ENCODE data around the gene CHCHD6.

CHCHD6 gene

DNA sequence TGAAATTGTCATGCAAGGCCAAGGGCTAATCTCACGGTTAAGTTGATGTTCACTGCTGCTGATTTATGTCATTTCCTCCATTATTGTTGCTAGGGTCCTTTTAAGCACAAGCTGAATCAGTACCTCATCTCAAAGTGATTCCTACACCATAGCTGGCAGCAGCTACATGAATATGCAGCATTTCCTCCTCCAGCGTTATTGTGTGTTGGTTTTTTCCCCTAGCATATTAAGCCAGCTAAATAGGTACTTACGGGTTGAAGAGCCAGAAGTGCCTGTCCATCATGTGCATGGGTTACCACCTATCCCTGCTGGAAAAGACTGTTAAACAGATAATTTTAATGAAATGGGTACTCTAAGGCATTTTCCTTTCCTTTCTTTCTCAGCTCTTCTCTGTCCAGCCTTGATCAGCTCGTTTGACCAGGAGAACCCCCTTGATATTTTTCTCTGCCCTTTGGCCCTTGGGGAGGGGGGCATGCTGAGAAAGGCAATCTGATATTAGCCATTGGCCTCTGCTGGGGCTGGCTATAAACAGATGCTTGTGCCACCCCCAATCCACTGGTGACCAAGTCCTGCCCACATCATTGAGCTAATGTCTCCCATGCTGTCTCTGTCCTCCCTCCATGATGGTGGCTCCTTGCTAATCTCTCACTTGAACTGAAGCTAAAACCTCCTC, 163.3 kb downstream of the CHCHD6 start:
- DNase-seq, result no peak

DNA sequence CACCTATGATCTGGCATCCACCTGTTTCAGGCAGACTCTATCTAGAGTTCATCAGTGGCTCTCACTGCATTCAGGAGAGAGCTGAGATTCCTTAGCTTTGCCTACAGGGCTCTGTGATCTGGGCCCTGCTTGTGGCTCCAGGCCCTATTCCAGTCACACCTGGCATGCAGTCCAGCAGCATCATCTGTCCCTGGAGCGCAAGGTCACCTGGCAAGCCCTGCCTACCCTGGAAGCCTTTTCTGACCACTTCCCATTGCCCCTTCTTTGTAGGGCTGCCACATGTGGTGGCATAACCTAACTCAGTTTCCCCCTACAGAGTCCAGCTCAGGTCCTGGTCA, 163.8 kb downstream of the CHCHD6 start:
- no peak for DNase-seq

DNA sequence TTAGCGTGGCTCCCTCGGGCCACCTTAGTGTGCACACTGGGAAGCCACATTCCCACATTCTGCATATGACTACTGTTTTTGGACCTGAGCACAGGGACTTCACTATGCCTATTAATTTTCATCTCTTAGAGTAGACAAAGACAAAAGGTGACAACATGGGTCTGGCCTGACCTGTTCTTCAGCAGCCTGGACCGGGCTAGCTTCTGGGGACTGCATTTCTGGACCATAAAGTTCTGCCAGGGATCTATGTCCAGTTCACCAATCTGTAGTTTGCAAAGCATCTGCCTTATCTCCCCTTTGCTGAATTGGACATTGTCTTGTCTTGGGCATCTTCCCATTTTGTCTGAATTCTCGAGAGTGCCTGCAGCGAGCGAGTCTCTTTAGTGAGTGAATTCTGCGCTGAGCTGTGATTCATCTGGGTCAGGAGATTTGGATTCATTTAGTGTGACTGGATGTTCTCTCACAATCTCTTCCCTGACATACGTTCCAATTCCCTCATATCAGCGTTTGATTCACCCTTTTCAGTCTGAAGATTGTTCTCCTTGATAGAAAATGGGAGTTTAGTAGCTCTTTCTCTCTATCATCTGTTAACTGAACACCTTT, 166.7 kb downstream of the CHCHD6 start:
- DNase-seq, result no peak

DNA sequence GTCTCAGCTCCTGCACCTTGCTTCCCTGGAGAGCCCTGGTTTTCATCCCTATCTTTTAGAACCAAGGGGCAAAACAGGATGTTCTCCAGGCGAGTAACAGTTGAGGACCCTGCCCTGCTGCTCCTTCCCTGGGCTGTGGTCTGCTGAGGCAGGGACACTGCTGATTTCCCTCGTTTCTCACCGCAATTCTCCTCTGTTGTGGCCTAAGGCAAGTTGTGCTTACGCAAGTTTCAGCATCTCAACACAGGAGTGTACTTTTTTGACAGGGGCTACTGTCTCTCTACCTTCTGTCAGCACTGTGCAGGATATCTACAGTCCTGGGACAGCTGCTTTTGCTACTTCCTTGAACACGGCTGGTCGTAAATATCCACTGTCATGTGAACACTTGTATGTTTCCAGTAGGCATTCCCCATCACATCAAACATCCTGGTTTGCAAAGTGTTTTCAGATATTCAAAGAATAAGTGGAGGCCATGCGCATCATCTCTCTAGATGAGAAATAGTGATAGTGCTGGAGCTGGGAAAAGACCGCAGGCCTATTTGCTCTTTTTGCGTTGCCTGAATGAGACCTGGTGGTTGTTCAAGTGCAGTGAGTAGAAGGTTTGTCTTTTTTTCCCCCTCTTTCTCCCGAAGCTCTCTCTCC, 168.8 kb downstream of the CHCHD6 start:
- no peak for DNase-seq

DNA sequence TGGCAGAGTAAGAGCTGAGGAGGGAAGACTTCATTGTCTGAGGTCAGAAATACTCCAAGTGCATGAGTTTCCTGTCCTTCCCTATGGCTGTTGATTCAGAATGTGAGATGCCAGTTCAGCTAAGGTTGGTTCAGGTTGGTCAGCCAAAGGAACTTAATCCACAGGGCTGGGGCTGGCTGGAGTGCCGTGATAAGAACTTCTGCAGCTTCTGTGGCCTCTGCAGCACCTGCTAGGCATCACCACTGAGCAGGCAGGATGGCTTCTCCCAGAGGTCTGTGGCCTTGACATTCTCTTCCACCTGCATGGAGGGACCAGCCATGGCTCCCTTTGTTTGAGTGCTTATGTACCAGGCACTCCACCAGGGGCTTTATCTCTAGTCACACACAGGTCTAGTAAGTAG, 169.4 kb downstream of the CHCHD6 start:
- DNase-seq, result no peak

DNA sequence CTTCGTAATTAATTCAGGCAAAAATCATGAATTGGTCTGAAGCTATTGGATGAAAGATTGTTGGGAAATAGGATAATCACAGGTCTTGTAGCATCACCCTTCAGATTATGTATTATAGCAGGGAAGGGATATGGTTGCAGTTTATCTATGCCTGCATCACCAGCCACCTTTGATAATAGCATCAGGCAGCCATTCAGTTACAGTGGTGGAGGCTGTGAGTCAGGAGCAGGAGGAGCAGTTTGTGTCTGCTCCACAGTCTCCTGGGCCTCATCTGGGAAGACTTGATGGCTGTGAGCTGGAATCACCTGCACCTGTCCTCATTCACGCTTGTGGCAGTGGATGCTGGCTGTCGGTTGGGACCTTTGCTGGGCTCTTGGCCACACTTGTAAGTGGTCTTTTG, 174.6 kb downstream of the CHCHD6 start:
- no peak for DNase-seq

DNA sequence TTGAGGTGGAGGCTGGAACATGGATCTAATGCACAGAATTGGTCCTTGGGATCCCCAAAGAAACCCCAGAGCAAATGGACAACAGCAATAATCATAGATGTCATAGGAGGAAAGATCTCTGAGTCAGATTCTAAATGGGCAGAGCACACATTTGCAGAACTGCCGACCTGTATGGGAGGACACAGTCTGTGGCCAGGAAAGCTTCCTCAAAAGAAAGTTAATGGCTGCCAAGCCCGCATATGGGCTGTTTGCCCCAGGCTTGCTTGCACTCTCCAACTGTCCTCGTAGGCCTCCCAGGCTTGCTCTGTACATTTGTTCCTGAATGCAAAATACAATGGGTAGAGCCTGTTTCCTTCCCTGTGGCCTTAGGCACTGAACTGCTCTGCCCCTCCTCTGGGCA, 176.9 kb downstream of the CHCHD6 start:
- no peak for DNase-seq

DNA sequence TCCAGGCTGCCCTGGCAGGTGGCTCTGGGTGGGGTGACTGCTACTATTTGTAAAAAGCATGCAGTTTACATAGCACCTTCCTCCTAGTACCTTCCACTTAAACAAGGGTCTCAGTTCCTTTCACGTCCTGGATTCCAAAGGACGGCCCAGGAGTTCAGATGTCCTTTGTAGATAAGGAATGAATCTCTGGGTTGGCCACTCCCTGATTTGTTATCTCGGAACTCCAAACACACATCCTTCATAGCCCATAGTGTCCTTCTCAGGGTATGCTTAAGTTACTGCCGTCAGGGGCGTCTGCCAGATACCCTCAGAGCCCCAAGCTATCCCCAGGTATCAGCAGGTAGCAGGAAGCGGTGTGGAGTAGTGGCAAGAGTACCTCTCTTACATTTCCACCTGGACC, 177.8 kb downstream of the CHCHD6 start:
- DNase-seq, result no peak

DNA sequence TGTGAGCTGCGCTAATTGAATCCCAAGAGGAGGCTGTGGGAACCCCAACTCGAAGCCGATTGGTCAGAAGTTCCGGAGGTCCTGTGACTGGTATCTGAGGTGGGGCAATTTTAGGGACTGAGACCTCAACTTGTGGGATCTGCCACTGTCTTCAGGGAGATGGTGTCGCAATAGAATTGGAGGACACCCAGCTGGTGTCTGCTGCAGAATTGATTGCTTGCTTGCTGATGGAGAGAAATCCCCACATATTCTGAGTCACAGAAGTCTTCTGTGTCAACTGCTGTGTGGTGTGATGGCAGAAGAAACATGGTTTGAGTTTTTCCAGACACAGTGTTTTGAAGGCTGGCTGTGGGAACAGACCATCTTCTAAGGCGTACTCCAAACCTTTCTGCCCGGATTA, 179.2 kb downstream of the CHCHD6 start:
- no peak for DNase-seq

DNA sequence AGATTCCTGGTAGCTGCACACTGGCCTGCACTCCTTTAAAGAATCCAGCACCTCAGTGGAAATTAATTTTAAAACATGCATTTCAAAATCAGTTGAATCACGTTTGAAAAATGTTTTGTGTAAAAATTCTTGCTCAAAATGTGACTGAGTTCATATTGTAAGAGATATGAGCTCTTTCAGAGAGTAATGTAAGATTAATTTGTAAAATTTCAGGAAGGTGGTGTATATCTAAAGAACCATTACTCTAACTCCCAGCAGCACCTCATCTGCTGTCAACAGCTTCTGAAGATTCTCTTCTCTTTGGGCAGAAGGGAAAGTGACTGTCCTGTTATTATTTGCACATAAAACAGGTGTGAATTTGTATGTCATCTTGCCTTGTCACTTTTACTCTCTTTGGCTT, 181.4 kb downstream of the CHCHD6 start:
- DNase-seq, result no peak

DNA sequence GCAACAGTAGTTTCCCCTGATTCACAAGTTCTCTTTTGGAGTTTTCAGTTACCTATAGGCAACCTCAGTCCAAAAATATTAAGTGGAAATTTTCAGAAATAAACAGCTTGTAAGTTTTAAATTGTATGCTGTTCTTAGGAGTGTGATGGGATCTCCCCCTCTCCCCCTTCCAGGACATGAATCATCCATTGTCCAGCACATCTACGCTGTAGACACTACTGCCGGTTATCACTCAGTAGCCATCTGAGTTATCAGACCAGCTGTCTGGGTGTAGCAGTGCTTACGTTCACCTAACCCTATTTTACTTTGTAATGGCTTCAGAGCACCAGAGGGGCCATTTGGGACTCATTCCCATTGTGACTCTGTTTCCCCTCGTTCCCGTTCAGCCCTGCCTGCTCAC, 182.2 kb downstream of the CHCHD6 start:
- no peak for DNase-seq

DNA sequence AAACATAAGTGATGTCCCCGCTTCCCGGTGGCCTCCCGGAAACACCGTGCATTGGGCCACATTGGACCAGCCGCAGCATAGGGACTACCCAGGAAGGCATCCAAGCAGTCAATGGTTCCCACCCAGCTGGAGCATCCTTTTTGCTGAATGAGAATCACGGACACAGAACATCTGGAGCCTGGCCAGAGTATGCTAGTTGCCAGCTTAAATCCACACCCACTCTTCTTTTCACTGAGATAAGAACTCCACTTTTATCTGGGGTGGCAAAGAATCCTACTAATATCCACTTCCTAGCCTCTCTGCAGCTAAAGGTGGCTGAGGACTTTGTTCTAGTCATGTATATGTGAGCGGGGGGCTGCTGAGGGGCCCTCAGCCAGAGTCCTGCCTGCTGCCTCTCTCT, 183.6 kb downstream of the CHCHD6 start:
- no peak for DNase-seq

DNA sequence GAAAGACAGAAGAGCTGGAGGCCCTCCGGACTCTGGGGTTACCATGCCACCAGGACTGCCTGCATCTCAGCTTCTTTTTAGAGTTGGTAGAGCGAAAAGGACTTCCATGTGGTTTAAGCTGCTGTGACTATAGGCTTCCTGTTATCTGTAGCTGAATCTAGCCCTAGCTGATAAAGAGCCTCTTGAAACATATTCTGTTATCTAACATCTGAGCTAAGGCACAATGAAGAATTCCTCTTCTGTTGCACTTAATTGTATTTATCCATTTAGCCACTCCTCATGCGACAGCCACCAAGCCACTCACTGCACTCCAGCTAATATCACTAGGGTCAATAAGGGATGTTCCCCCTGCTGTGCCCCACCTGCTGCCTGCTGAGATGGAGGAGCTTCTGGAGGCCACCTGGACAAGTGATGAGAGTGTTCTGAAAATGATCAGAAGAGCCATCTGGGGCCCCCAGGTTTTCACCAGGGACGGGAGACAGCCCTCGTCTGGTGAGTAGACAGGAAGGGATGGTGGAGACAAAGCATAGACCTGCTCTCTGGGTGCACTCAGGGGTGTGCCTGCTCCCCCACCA, 184.2 kb downstream of the CHCHD6 start:
- no peak for DNase-seq

DNA sequence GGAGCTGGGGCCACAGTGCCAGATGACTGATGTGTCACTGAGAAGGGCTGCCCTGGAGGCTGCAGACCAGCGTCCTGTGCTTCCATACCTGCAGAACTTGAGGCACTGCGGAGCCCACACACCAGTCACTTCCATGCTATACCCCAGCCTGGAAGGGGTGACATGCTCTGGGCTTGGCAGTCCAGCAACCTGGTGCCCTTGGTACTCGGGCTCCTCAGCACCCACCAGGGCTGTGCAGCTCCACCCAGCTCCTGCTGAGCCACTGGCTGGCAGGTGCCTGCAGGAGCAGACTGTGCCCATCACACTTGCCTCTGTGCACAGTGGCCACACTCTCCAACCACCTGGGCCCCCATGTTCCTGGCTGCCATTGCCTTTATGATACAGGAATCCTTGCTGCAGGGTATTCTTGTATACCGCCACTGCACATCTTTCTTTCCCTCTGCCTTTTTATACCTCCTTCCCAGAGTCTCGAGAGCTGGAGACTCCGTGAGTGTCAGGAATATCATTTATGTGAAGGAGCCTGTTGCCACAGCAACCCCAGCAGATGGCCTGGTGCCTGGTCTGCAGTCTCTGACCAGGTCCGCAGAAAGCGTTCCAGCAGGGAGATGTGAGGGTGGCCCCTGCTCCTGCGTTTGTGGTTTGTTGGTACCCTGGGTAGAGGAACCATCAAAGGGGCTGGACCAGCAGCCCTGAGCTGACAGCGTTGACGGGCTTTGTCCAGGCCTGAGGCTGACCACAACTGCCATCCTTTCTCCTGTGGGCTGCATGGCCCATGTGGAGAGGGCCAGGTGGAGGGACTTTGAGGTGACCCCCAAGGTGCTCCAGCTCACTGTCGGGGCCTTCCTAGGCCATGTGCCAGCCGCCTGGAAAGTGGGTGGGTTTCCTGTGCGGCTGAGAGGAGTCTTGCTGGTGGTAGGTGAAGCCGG, 185.5 kb downstream of the CHCHD6 start:
- no peak for DNase-seq

DNA sequence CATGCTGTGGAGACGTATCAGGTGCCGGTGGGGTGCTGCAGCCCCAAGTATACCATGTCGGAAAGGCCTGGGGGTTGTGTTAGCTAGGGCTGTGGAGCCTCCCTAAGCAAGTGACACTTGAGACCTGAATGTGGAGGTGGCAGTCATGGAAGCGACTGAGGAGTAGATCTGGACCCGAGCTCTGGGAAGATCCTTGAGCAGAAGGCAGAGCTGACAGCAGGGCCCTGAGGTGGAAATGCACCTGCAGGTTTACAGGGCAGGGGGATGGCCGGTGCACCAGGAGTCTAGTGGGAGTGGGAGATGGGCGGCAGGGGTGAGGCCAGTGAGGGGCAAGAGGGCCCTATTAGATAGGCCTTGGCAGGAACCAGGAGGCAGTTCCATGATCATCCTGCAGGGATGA, 187.1 kb downstream of the CHCHD6 start:
- no peak for DNase-seq

DNA sequence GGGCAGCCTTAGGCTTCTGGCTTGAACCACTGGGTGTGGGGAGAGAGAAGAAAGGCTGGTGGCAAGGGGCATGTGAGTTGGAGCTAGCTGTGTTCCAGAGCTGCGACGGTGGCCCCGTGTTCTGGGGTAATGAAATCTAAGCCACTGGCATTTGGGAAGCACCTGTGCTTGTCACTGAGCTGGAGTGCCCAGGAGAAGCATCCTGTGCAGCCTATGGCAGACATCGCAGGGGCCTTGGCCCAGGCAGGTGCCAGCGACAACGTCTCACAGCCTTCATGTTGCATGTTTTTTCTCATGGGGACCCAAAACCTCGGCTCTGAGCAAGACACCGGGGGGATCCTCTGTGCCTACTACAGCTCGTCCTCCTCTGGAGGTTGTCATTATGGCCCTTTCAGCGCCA, 187.8 kb downstream of the CHCHD6 start:
- DNase-seq, result no peak

DNA sequence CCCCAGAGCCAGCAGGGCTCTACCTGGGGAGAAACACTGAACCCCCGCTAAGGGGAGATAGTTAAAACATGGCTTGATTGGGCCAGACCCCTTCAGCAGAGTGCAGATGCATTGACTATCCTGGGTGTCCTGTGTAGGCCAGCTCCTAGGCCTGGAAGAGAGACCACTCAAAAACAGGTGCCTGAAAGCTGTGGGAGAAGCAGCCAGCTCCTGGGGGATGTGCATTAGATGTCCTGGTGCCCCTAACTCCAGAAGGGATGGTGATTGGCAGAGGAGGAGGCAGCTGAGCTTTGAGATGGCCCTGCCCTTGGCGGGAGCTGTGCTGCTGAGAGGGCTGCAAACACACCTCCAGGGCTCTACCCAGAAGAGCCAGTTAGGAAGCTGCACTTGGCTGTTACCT, 189.6 kb downstream of the CHCHD6 start:
- DNase-seq, result no peak

DNA sequence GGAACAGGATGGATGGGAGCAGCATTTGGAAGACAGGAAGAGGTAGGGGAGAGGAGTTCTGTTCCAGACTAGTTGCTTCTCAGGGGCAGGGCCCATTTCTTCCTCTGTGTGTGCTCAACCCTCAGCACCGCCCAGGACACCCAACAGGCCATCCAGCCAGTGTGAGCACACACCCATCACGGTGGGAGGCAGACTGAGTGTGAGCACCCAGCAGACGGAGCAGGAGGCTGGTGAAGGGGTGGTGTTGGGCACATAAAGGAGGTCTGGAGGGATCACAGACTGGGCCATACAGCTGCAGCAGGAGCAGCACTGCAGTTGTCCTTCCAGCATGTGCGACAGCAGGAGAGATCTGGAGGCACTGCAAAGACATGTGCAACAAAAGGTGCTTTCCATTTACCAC, 190.4 kb downstream of the CHCHD6 start:
- no peak for DNase-seq

DNA sequence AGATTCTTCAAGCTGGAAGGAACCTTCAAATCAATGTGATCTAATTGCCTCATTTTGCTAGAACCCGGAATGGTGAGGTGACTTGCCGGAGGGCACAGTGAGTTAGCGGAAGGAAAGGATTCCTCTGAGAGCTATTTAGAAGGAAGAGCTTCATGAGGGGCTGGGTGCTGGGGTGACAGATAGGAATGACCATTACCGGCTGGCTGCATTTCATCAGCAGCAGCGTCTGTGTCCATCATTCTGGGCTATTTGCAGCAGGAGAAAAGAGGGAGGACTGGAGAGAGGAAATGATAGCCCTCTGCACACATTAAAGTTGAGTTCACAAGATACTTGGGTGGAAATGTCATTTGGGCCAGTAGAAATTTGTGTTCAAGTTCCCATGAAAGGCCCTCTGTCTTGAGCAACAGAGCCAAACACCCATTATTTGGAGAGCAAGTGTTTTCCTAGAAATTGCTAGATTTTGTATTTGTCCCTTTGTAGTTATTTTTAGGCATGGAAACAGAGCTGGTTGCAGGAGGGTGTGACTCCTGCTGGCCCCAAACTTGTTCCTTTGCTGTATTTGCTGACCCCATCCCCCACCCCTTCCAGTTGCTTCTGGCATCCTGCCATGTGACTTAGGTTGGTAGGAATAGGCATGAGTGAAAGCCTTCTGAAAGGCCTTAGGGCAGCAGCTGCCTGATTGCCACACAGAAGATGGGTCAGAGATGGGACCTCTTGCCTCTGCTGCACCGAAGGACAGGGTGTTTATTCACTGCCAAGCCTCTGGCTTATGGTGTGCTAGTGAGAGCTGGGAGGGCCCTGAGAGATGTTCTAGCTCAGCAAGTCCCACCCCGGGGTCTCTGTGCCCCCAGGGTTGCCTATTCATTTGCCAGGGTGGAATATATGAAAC, 191.4 kb downstream of the CHCHD6 start:
- no peak for DNase-seq

DNA sequence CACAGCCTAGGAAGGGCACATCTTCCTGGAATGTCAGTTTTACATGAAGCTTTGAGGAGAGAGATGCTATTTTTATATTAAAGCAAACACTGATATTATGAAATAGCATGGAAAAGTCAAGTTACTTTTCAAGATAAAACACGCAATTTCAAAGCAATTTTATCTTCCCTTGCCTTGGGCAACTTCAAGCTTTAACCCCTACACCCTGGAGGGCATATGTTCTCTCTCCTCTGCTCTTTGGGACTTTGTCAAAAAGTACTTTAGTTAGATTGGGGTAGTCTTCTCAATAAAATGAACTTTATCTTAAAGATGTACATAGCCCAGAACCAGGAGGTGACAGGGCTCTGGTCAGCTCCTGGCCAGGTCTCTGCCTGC, 192.0 kb downstream of the CHCHD6 start:
- no peak for DNase-seq

DNA sequence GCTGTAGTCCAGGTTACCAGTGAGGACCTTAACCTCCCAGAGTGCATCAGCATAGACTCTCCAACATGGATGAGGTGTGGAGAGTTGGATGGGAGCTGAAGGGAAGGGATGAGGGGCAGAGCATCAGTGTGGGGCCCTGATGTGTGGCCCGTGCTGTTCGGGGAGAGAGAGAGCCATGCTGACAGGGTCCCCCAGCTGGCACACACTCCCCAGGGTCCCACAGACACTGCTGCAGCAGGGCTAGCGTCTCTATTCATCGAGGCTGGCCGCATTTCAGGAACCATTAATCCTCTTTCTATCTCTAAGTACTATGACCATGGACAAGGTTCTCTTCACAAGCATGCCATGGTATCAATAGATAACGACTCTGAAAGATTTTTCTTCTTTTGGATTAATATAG, 192.9 kb downstream of the CHCHD6 start:
- DNase-seq, result no peak

DNA sequence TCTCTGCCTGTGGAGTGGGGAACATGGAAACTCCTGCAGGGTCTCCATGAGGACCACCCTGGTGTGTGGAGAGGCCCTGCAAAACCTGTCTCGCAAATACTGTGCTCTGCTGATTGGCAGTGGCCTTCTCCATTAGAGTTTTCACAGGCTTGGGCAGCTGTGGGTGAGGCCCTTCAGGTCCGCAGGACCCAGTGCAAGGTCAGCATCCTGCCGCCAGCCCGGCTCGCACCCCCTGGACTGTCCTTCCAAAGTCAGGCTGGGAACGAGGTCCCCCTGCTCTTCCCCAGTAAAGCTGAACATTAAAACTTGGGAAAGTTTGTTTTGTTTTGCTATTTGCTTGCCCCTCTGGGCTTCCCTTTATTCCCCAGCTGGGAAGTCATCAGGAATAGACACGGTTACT, 193.9 kb downstream of the CHCHD6 start:
- no peak for DNase-seq
